ELF-1 (cell line): ENCODE results near the gene ITM2C.
A peak's percentile ranks its signal among the peaks of the same experiment; 100 is the strongest.

Experiments
- DNase-seq: peaks from one replicate; pipeline ENCODE4 v3.0.0-alpha.2; 2016; ENCODE audit warnings: low read depth, low spot score

The ITM2C gene

GRCh38 chr2:230891064-230891463, 26.3 kb downstream of the ITM2C start:
- DNase-seq, result no peak

GRCh38 chr2:230891509-230891908, 26.8 kb downstream of the ITM2C start:
- DNase-seq, result no peak

- DNase-seq, result peak; percentile 27
These were observed 28.6 kb downstream of the ITM2C start for GRCh38 chr2:230893338-230893737.

GRCh38 chr2:230893841-230894781, 29.4 kb downstream of the ITM2C start:
- DNase-seq, result no peak

GRCh38 chr2:230895536-230896345, 31.0 kb downstream of the ITM2C start:
- no peak for DNase-seq

- DNase-seq, result no peak
These were observed 31.8 kb downstream of the ITM2C start for GRCh38 chr2:230896346-230897115.

- DNase-seq, result no peak
These were observed 33.4 kb downstream of the ITM2C start for GRCh38 chr2:230898016-230898712.

GRCh38 chr2:230898713-230899091, 34.0 kb downstream of the ITM2C start:
- no peak for DNase-seq

GRCh38 chr2:230899287-230899686, 34.5 kb downstream of the ITM2C start:
- DNase-seq, result peak; percentile 55

- DNase-seq, result no peak
These were observed 35.0 kb downstream of the ITM2C start for GRCh38 chr2:230899786-230900185.

GRCh38 chr2:230900336-230900995, 35.7 kb downstream of the ITM2C start:
- DNase-seq, result no peak

- no peak for DNase-seq
These were observed 36.3 kb downstream of the ITM2C start for GRCh38 chr2:230901006-230901405.

GRCh38 chr2:230902180-230902899, 37.6 kb downstream of the ITM2C start:
- peak; percentile 69 for DNase-seq

- no peak for DNase-seq
These were observed 38.7 kb downstream of the ITM2C start for GRCh38 chr2:230903231-230904150.

- no peak for DNase-seq
These were observed 40.2 kb downstream of the ITM2C start for GRCh38 chr2:230904856-230905447.

GRCh38 chr2:230905448-230906421, 41.0 kb downstream of the ITM2C start:
- peak; percentile 86 for DNase-seq
